ENCODE data around the gene NHERF1. TPM values are rescaled to one million over a fixed set of nuclear protein-coding genes. Genes with fewer than 3 reads are reported as not detected.
A peak's percentile ranks its signal among the peaks of the same experiment; 100 is the strongest.

NHERF1 gene
- total and polyA plus RNA-seq, 2 of the 13 experiments (the other 11 are each of a cell fraction or from before 2014, with no cell fraction given) = 169 to 269 TPM

DNA sequence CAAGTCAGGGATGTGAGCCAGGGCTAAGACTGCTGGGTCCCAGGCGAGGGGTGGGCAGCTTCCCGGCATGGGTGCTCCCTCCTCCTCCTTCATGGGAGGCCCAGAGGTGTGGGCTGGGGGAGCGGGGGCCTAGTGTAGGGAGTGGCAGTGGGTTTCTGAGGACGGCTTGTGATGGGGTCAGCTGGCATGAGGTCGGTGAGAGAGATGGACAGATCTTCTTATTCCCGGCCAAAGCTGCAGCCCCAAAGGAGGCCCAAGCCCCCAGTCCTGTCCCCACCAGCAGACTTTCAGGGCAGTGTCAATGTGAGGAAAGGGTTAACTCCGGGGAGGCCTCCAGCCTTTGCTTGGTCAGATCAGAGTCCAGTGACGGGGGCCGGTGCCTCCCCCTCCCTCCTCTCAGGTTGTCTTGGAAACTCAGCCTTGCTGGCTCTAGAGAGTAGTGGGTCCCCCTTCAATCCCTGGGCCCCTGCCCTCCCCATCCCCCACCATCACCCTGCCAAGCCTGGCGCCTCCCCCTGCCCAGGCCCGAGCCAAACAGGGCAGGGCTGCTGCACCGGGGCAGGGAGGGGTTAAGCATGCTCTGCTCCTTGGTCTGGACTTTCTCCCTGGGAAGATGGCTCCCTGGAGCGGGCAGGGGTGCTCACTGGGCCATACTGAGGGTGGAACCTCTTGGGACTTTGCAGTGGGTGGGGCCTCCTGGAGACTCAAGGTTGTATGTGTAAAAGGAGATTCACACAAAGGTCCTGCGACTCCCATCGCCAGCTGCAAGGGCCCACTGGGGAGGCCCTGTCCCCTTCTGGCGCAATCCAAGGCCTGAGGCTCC, 15.3 kb downstream of the NHERF1 start (continued):
- TF ChIP-seq, protein P1, sequence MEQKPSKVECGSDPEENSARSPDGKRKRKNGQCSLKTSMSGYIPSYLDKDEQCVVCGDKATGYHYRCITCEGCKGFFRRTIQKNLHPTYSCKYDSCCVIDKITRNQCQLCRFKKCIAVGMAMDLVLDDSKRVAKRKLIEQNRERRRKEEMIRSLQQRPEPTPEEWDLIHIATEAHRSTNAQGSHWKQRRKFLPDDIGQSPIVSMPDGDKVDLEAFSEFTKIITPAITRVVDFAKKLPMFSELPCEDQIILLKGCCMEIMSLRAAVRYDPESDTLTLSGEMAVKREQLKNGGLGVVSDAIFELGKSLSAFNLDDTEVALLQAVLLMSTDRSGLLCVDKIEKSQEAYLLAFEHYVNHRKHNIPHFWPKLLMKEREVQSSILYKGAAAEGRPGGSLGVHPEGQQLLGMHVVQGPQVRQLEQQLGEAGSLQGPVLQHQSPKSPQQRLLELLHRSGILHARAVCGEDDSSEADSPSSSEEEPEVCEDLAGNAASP (CRISPR knock-in tag; IDR thresholded peaks at IDR 0.05; ENCODE audit: borderline replicate concordance) = peak; percentile 73; the same call in 1 of the 2 replicates
- 0 out of 2 replicates have a peak, but pooled peaks have one; percentile 20 for TF ChIP-seq ZSCAN21 (CRISPR knock-in tag; IDR thresholded peaks at IDR 0.05; ENCODE audit: borderline replicate concordance)
- peak; percentile 54 for TF ChIP-seq ZNF772 (CRISPR knock-in tag; IDR thresholded peaks at IDR 0.05)
- TF ChIP-seq NR1H2 (CRISPR knock-in tag; IDR thresholded peaks at IDR 0.05; ENCODE audit: borderline replicate concordance, low read depth) = no peak; the same call in 1 of the 2 replicates
- TF ChIP-seq, protein P2, sequence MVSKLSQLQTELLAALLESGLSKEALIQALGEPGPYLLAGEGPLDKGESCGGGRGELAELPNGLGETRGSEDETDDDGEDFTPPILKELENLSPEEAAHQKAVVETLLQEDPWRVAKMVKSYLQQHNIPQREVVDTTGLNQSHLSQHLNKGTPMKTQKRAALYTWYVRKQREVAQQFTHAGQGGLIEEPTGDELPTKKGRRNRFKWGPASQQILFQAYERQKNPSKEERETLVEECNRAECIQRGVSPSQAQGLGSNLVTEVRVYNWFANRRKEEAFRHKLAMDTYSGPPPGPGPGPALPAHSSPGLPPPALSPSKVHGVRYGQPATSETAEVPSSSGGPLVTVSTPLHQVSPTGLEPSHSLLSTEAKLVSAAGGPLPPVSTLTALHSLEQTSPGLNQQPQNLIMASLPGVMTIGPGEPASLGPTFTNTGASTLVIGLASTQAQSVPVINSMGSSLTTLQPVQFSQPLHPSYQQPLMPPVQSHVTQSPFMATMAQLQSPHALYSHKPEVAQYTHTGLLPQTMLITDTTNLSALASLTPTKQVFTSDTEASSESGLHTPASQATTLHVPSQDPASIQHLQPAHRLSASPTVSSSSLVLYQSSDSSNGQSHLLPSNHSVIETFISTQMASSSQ (IDR thresholded peaks at IDR 0.05; ENCODE audit: low read depth) = peak; percentile 21; the same call in 1 of the 2 replicates
- TF ChIP-seq, protein P2 (CRISPR knock-in tag; IDR thresholded peaks at IDR 0.05; ENCODE audit: borderline replicate concordance) = peak; percentile 69; the same call in 1 of the 2 replicates
- peak; percentile 63; the same call in 1 of the 2 replicates for TF ChIP-seq ZNF343 (CRISPR knock-in tag; IDR thresholded peaks at IDR 0.05)
- TF ChIP-seq ZNF160 (CRISPR knock-in tag; IDR thresholded peaks at IDR 0.05) = 0 out of 2 replicates have a peak, but pooled peaks have one; percentile 87
- TF ChIP-seq SETDB1 (CRISPR knock-in tag; IDR thresholded peaks at IDR 0.05; ENCODE audit: borderline replicate concordance) = no peak
- TF ChIP-seq, protein P3, sequence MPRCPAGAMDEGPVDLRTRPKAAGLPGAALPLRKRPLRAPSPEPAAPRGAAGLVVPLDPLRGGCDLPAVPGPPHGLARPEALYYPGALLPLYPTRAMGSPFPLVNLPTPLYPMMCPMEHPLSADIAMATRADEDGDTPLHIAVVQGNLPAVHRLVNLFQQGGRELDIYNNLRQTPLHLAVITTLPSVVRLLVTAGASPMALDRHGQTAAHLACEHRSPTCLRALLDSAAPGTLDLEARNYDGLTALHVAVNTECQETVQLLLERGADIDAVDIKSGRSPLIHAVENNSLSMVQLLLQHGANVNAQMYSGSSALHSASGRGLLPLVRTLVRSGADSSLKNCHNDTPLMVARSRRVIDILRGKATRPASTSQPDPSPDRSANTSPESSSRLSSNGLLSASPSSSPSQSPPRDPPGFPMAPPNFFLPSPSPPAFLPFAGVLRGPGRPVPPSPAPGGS (CRISPR knock-in tag; IDR thresholded peaks at IDR 0.05) = no peak
- TF ChIP-seq MEIS2 (CRISPR knock-in tag; IDR thresholded peaks at IDR 0.05) = peak; percentile 90
- TF ChIP-seq, protein P4, sequence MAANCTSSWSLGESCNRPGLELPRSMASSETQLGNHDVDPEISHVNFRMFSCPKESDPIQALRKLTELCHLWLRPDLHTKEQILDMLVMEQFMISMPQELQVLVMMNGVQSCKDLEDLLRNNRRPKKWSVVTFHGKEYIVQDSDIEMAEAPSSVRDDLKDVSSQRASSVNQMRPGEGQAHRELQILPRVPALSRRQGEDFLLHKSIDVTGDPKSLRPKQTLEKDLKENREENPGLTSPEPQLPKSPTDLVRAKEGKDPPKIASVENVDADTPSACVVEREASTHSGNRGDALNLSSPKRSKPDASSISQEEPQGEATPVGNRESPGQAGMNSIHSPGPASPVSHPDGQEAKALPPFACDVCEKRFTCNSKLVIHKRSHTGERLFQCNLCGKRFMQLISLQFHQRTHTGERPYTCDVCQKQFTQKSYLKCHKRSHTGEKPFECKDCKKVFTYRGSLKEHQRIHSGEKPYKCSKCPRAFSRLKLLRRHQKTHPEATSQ (CRISPR knock-in tag; IDR thresholded peaks at IDR 0.05; ENCODE audit: borderline replicate concordance) = no peak; the same call in 1 of the 2 replicates
- peak; percentile 86 for TF ChIP-seq ZNF747 (CRISPR knock-in tag; IDR thresholded peaks at IDR 0.05; ENCODE audit: borderline replicate concordance)
- TF ChIP-seq SNRNP70 (IDR thresholded peaks at IDR 0.05; ENCODE audit: low read depth, low read length) = no peak
- no peak; the same call in 1 of the 2 replicates for TF ChIP-seq ZNF256 (CRISPR knock-in tag; conservative IDR thresholded peaks at IDR 0.05)
- peak; percentile 58; the same call in 1 of the 2 replicates for TF ChIP-seq NR2F2 (IDR thresholded peaks at IDR 0.05; ENCODE audit: borderline replicate concordance, low read depth)
- TF ChIP-seq ZNF556 (CRISPR knock-in tag; IDR thresholded peaks at IDR 0.05; ENCODE audit: borderline replicate concordance) = peak; percentile 62; the same call in 1 of the 2 replicates
- TF ChIP-seq POLR2G (IDR thresholded peaks at IDR 0.05; ENCODE audit: low read depth, low read length) = peak; percentile 52
- TF ChIP-seq SALL2 (CRISPR knock-in tag; IDR thresholded peaks at IDR 0.05) = peak; percentile 87; the same call in 1 of the 2 replicates
- TF ChIP-seq ZSCAN12 (CRISPR knock-in tag; IDR thresholded peaks at IDR 0.05) = no peak
